Duodenal mucosa (tissue), 2 donors: ENCODE data around the gene EP400.

ENCODE experiments used
- H3K27ac ChIP-seq: one replicate; pipeline ENCODE4 v1.7.0; 2013; ENCODE audit warnings: low read depth, low read length
- H3K27me3 ChIP-seq, 2 donors: one replicate each; pipeline ENCODE4 v1.7.0; 2013; ENCODE audit warnings: low read length in 2 of 2, control low read depth in 1 of 2; ENCODE audit not compliant: insufficient read depth in 2 of 2, control insufficient read depth in 1 of 2
- H3K36me3 ChIP-seq, 2 donors: one replicate each; pipeline ENCODE4 v1.7.0; 2013; ENCODE audit warnings: low read length in 2 of 2, control low read depth in 1 of 2; ENCODE audit not compliant: insufficient read depth in 2 of 2, control insufficient read depth in 1 of 2
- H3K4me1 ChIP-seq, 2 donors: one replicate each; pipeline ENCODE4 v1.7.0; 2013; ENCODE audit warnings: low read length in 2 of 2, control low read depth in 1 of 2; ENCODE audit not compliant: insufficient read depth in 2 of 2, control insufficient read depth in 1 of 2
- H3K4me3 ChIP-seq, 2 donors: one replicate each; pipeline ENCODE4 v1.7.0; 2013; ENCODE audit warnings: low read length in 2 of 2, low read depth in 1 of 2
- H3K9ac ChIP-seq, 2 donors: one replicate each; pipeline ENCODE4 v1.7.0; 2013; ENCODE audit warnings: low read length in 2 of 2, low read depth in 1 of 2
- H3K9me3 ChIP-seq, 2 donors: one replicate each; pipeline ENCODE4 v1.7.0; 2013; ENCODE audit warnings: low read length in 2 of 2, control low read depth in 1 of 2; ENCODE audit not compliant: control insufficient read depth in 1 of 2

EP400 gene

DNA sequence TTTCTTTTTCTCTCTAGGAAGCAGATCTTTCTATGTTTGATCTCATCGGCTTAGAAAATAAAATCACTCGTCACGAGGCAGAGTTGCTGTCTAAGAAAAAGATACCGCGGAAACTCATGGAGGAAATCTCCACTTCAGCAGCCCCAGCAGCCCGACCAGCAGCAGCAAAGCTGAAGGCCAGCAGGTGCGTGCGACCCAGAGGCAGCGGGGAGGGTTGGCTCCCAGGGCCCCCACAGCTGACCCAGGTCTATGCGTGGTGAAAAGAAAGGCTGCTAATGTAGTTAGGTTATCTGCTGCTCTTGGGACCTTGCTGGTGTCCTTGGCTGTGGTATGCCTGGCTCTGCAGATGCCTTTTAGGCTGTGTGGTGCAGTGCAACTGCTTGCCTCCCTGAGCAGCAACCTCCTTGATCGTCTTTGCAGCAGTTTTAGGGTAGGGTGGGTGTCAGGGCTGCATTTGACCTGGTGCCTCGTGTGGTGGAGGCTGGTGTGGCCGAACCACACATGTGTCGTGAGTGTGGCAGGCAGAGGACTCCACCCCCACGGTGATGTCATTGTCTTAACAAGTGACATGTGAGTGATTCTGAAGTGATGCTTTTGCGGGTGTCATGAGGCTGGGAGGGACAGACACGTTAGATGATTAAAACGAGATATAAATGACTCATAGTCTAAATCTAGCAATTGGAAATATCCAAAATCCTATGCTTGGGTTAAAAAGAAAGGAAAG lies 68.6 kb downstream of the EP400 start:
- H3K4me1 ChIP-seq = no peaks in the 10 kb centered on the region
- peaks cover 69 to 87% of the 10 kb centered on the region in 2 donors for H3K36me3 ChIP-seq
- H3K9me3 ChIP-seq = no peaks in the 10 kb centered on the region
- no peak overlapping the region for H3K9ac ChIP-seq
- H3K4me3 ChIP-seq = no peak overlapping the region
- H3K27me3 ChIP-seq = no peaks in the 10 kb centered on the region
- H3K27ac ChIP-seq = no peak overlapping the region

- Histone ChIP-seq H3K9me3 (no peaks in the 10 kb centered on the region), H3K4me3 (no peak overlapping the region), H3K36me3 (peaks cover 72 to 86% of the 10 kb centered on the region in 2 donors), H3K4me1 (no peaks in the 10 kb centered on the region), H3K27me3 (no peaks in the 10 kb centered on the region), H3K9ac (no peak overlapping the region), H3K27ac (no peak overlapping the region)
Measured at GRCh38 chr12:132019891-132020290, 70.1 kb downstream of the EP400 start.

DNA sequence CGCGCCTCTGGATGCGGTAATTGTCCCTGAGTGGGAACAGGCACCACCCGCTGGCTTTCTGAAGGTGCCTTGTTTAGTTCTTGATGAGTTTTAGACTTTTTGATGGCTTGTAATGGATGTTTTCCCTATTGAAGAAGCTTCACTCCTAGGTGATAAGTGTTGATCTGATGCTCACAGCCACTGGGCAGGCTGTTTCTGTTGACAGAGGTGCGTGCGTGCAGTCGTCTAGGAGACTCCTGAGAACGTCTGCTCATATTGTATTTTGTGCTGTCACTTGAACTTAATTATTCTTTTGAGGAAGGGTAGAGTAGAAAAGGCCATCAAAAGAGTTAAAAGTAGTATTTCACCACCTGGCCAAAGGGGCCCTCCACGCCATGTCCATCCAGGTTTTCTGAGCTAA lies 70.5 kb downstream of the EP400 start:
- Histone ChIP-seq H3K27ac (no peak overlapping the region), H3K9ac (no peak overlapping the region), H3K36me3 (peaks cover 72 to 86% of the 10 kb centered on the region in 2 donors), H3K4me1 (no peaks in the 10 kb centered on the region), H3K4me3 (no peak overlapping the region), H3K27me3 (no peaks in the 10 kb centered on the region), H3K9me3 (no peaks in the 10 kb centered on the region)

GRCh38 chr12:132021031-132021871 lies 71.5 kb downstream of the EP400 start:
- no peaks in the 10 kb centered on the region for H3K27me3 ChIP-seq
- no peak overlapping the region for H3K27ac ChIP-seq
- peaks cover 73 to 87% of the 10 kb centered on the region in 2 donors for H3K36me3 ChIP-seq
- no peak overlapping the region for H3K9ac ChIP-seq
- H3K9me3 ChIP-seq = no peaks in the 10 kb centered on the region
- H3K4me3 ChIP-seq = no peak overlapping the region
- no peaks in the 10 kb centered on the region for H3K4me1 ChIP-seq

GRCh38 chr12:132021965-132022364 lies 72.2 kb downstream of the EP400 start:
- no peak overlapping the region for H3K9ac ChIP-seq
- H3K4me1 ChIP-seq = no peaks in the 10 kb centered on the region
- H3K9me3 ChIP-seq = no peaks in the 10 kb centered on the region
- no peak overlapping the region for H3K27ac ChIP-seq
- H3K36me3 ChIP-seq = peaks cover 69 to 88% of the 10 kb centered on the region in 2 donors
- no peak overlapping the region for H3K4me3 ChIP-seq
- H3K27me3 ChIP-seq = no peaks in the 10 kb centered on the region

DNA sequence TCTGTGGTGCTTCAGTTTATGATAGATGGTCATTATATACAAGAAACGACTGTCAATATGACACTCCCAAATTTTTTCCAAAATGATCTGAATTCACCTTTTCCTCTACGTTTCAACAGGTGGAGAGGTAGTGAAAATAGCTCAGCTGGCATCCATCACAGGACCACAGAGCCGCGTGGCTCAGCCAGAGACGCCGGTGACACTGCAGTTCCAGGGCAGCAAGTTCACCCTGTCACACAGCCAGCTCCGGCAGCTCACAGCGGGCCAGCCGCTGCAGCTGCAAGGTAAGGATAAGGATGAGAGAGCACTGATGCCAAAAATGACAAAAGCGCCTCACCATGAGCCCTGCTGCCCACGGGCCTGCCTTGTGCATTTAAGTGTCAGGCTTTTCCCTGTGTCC lies 73.9 kb downstream of the EP400 start:
- Histone ChIP-seq H3K36me3 (peaks cover 60 to 88% of the 10 kb centered on the region in 2 donors), H3K9me3 (no peaks in the 10 kb centered on the region), H3K27ac (no peak overlapping the region)

DNA sequence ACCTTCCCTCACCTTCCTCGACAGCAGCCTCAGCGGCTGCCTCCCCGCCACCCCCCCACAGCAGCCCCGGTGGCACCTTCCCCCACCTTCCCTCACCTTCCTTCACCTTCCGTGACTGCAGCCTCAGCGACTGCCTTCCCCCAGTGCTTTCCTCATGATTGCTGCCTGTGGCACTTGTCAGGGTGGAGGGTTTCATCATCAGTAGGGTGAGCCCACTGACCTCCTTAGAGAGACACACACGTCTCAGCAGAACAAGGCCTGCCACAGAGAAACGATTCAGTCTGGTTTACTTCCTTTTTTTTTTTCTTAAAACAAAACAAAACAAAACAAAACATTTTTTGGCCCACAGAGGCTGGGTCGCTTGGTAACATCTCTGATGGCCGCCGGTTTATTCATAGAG lies 75.0 kb downstream of the EP400 start:
- Histone ChIP-seq H3K4me1 (no peaks in the 10 kb centered on the region), H3K36me3 (peaks cover 57 to 88% of the 10 kb centered on the region in 2 donors), H3K4me3 (no peak overlapping the region), H3K27ac (no peak overlapping the region), H3K9ac (no peak overlapping the region), H3K27me3 (no peaks in the 10 kb centered on the region), H3K9me3 (no peaks in the 10 kb centered on the region)

More for the DNA sequence above, 73.9 kb downstream of the EP400 start:
- Histone ChIP-seq H3K4me3 (no peak overlapping the region), H3K4me1 (no peaks in the 10 kb centered on the region), H3K9ac (no peak overlapping the region), H3K27me3 (no peaks in the 10 kb centered on the region)

DNA sequence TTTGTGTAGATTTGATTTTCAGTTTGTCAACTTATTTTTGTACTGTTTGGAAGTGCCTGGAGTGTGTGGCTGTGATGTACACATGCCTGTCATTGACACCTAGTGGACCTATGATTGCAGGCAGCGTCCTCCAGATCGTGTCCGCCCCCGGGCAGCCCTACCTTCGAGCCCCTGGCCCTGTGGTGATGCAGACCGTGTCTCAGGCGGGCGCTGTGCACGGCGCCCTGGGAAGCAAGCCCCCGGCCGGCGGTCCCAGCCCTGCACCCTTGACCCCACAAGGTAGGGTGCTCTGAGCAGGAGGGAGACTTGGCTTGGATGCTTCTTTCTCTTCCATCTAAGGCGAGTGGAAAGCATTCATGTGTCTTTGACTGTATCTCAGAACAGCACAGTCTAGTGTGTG lies 75.8 kb downstream of the EP400 start:
- Histone ChIP-seq H3K36me3 (peaks cover 58 to 88% of the 10 kb centered on the region in 2 donors), H3K4me3 (no peak overlapping the region), H3K9me3 (no peaks in the 10 kb centered on the region), H3K27me3 (no peaks in the 10 kb centered on the region), H3K9ac (no peak overlapping the region), H3K4me1 (no peaks in the 10 kb centered on the region), H3K27ac (no peak overlapping the region)

DNA sequence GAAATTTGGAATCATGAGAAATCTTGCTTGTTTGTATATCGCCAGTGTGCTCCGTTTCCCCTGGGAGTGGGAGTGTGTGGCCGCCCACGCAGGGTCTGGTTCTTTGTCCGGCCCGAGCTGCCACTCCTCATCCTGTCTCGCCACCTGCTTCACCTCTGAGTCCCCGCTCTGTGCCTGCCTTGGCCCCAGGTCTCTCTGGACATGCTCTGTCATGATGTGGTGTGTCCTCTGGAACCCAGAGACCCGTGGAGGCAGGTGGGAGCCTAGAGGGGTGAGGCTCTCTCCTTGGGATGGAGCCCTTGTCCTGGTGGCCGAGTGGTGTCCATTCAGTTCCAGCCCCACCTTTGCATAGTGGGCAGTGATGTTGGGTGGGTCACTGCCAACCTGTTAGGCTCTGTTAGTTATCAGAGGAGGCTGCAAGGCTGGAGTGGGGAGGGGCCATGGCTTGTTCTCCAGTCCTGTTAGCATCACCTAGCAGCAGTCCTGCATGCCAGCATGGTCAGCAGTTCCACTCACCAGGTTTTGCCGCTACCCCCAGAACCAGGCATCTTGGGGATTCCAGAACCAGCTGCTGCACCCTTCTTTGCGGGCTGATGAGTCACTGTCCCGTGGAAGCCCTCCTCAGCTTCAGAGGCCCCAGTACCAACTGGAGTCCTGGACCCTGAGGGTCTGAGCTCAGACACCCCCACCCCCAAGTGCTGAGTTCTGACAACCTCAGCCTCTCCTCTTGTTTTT lies 76.5 kb downstream of the EP400 start:
- Histone ChIP-seq H3K9me3 (no peaks in the 10 kb centered on the region), H3K4me3 (no peak overlapping the region), H3K9ac (no peak overlapping the region), H3K4me1 (no peaks in the 10 kb centered on the region), H3K27ac (no peak overlapping the region), H3K27me3 (no peaks in the 10 kb centered on the region), H3K36me3 (peaks cover 64 to 91% of the 10 kb centered on the region in 2 donors)
